HepG2 (cell line): ENCODE results near the gene LCN12. TPM values are rescaled to one million over a fixed set of nuclear protein-coding genes. Genes with fewer than 3 reads are reported as not detected.

Source experiments
- ARID4A ChIP-seq: sonication (generic); formaldehyde crosslinking; IDR thresholded peaks from 2 replicates; pipeline ENCODE4 v1.5.0; 2020; ENCODE audit warnings: mild to moderate bottlenecking, missing genetic modification reagents, borderline replicate concordance
- CREB1 ChIP-seq, 2 experiments: fragments of 450-650 bp in 1 of 2; IDR thresholded peaks; 2 replicates each; pipeline ENCODE4 v1.6.1; 2016 to 2017; ENCODE audit warnings: control low read depth in 1 of 2, mild to moderate bottlenecking in 1 of 2, missing compliant biosample characterization in 1 of 2, missing genetic modification characterization in 1 of 2
- KLF15 ChIP-seq: sonication (generic); formaldehyde crosslinking; IDR thresholded peaks from 2 replicates; pipeline ENCODE4 v1.8.1; 2023; ENCODE audit warnings: borderline replicate concordance, mild to moderate bottlenecking, inconsistent platforms, missing genetic modification reagents, mixed read lengths
- MBNL3 ChIP-seq: fragments of 250-450 bp; sonication (Bioruptor Pico); conservative IDR thresholded peaks from 2 replicates; pipeline ENCODE4 v1.8.0; 2022; ENCODE audit warnings: mild to moderate bottlenecking, inconsistent platforms
- MYNN ChIP-seq: sonication (generic); formaldehyde crosslinking; IDR thresholded peaks from 2 replicates; pipeline ENCODE4 v1.4.0; 2020; ENCODE audit warnings: mild to moderate bottlenecking, low read depth, missing genetic modification reagents
- NFE2L1 ChIP-seq: sonication (generic); formaldehyde crosslinking; IDR thresholded peaks from 2 replicates; pipeline ENCODE4 v1.4.0; 2020; ENCODE audit warnings: missing genetic modification reagents, mild to moderate bottlenecking, borderline replicate concordance
- NR0B2 ChIP-seq: sonication (generic); formaldehyde crosslinking; IDR thresholded peaks from 2 replicates; pipeline ENCODE4 v1.4.0; 2020; ENCODE audit warnings: mild to moderate bottlenecking, missing genetic modification reagents
- PLRG1 ChIP-seq: fragments of 450-650 bp; conservative IDR thresholded peaks from 2 replicates; pipeline ENCODE4 v1.6.1; 2016
- POGZ ChIP-seq: sonication (generic); formaldehyde crosslinking; IDR thresholded peaks from 2 replicates; pipeline ENCODE4 v1.4.0; 2020; ENCODE audit warnings: mild to moderate bottlenecking, missing genetic modification reagents
- POLR2AphosphoS2 ChIP-seq: IDR thresholded peaks from 2 replicates; pipeline ENCODE4 v1.6.1; 2011; ENCODE audit warnings: low read depth, low read length, improper control_type of control experiment
- REXO4 ChIP-seq: sonication (generic); formaldehyde crosslinking; IDR thresholded peaks from 2 replicates; pipeline ENCODE4 v1.8.0; 2022; ENCODE audit warnings: missing genetic modification reagents, mild to moderate bottlenecking, borderline replicate concordance
- SALL1 ChIP-seq: sonication (generic); formaldehyde crosslinking; IDR thresholded peaks from 2 replicates; pipeline ENCODE4 v1.8.0; 2022; ENCODE audit warnings: mild to moderate bottlenecking, missing genetic modification reagents
- TEAD3 ChIP-seq: optimal IDR thresholded peaks from 2 replicates; pipeline ENCODE3; 2016; ENCODE audit warnings: borderline replicate concordance
- ZNF256 ChIP-seq: sonication (generic); formaldehyde crosslinking; conservative IDR thresholded peaks from 2 replicates; pipeline ENCODE4 v1.4.0; 2020; ENCODE audit warnings: missing genetic modification reagents
- ZNF761 ChIP-seq: sonication (generic); formaldehyde crosslinking; conservative IDR thresholded peaks from 2 replicates; pipeline ENCODE4 v1.4.0; 2020; ENCODE audit warnings: mild to moderate bottlenecking, missing genetic modification reagents
- polyA plus RNA-seq, 8 experiments: library from polyadenylated mRNA; depleted of rRNA in 3 of 8; stranded (reverse) in 7 of 8; unstranded in 1 of 8; fragments of >200 nt; fragmentation: Illumina TruSeq in 4 of 8; extraction: Trizol in 4 of 8; gene quantifications; 2 replicates each; pipeline versions ENCODE4 v1.2.1 to v1.2.3, GENCODE V29; 2011 to 2016; ENCODE audit warnings: low read depth in 4 of 8, missing spikeins in 1 of 8, mixed read lengths in 1 of 8; ENCODE audit not compliant: insufficient read depth in 1 of 8
- total RNA-seq, 5 experiments: library from RNA; depleted of rRNA; stranded (reverse); fragments of >200 nt; fragmentation: Illumina TruSeq; extraction: Trizol; gene quantifications; 2 replicates each; pipeline ENCODE4 v1.2.3, GENCODE V29; 2016; ENCODE audit warnings: low read depth in 1 of 5
- TF ChIP-seq, protein P1 (sequence below): sonication (generic); formaldehyde crosslinking; conservative IDR thresholded peaks from 2 replicates; pipeline ENCODE4 v1.4.0; 2020; ENCODE audit warnings: missing genetic modification reagents
- TF ChIP-seq, protein P2 (sequence below): sonication (generic); formaldehyde crosslinking; IDR thresholded peaks from 2 replicates; pipeline ENCODE4 v1.5.0; 2020; ENCODE audit warnings: mild to moderate bottlenecking, missing genetic modification reagents
- TF ChIP-seq, protein P3 (sequence below): sonication (generic); formaldehyde crosslinking; IDR thresholded peaks from 2 replicates; pipeline ENCODE4 v1.8.0; 2022; ENCODE audit warnings: low read depth, missing genetic modification reagents

Gene LCN12
- total and polyA plus RNA-seq, 2 of the 13 experiments (the other 11 are each of a cell fraction or from before 2014, with no cell fraction given), result 3.4 to 6.9 TPM

DNA sequence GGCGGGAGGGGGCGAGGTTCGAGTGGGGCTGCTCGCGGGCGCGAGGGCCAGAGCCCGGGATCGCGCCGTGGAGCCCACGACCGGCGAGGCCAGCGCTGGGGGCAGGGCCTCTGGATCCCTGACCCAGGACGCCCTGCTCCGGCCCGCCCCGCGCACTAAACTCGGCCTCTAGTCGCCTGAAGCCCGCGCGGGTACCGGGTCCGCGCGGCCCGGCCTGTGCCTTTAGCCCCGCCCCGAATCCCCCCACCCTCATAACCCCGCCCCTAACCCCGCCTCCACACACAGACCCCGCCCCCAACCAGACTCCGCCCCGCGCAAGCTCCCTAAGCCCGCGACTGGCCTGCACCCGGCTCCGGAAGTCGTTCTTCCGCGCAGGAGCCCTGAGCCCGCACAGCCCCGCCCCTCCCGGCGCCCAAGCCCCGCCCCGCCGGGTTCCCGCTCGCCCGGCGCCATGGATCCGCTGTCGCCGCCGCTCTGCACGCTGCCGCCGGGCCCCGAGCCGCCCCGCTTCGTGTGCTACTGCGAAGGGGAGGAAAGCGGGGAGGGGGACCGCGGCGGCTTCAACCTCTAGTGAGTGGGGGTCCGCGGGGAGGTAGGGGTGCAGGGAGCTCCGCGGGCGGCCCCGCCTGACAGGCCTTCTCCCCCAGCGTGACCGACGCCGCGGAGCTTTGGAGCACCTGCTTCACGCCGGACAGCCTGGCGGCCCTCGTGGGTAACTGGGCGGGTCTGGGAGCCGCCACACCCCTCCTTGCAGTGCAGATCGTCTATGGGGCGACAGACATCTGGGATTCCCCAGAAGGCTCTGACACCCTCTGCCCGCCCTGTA is 40.1 kb downstream of the LCN12 start, which contains the start of gene PAXX (continued):
- no peak for TF ChIP-seq ZNF761 (CRISPR knock-in tag)
- no peak for TF ChIP-seq NR0B2 (CRISPR knock-in tag)
- TF ChIP-seq NFE2L1 (CRISPR knock-in tag), result no peak
- TF ChIP-seq, protein P1, sequence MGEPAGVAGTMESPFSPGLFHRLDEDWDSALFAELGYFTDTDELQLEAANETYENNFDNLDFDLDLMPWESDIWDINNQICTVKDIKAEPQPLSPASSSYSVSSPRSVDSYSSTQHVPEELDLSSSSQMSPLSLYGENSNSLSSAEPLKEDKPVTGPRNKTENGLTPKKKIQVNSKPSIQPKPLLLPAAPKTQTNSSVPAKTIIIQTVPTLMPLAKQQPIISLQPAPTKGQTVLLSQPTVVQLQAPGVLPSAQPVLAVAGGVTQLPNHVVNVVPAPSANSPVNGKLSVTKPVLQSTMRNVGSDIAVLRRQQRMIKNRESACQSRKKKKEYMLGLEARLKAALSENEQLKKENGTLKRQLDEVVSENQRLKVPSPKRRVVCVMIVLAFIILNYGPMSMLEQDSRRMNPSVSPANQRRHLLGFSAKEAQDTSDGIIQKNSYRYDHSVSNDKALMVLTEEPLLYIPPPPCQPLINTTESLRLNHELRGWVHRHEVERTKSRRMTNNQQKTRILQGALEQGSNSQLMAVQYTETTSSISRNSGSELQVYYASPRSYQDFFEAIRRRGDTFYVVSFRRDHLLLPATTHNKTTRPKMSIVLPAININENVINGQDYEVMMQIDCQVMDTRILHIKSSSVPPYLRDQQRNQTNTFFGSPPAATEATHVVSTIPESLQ, result no peak
- TF ChIP-seq POLR2AphosphoS2, result no peak
- TF ChIP-seq CREB1 (IDR thresholded peaks at IDR 0.05), result no peak
- no peak for TF ChIP-seq CREB1 (CRISPR knock-in tag; IDR thresholded peaks at IDR 0.05)
- peak; percentile 68 for TF ChIP-seq ARID4A (CRISPR knock-in tag)
- TF ChIP-seq MBNL3 (CRISPR knock-in tag), result no peak
- TF ChIP-seq TEAD3 (CRISPR knock-in tag), result peak; percentile 16
- TF ChIP-seq, protein P2, sequence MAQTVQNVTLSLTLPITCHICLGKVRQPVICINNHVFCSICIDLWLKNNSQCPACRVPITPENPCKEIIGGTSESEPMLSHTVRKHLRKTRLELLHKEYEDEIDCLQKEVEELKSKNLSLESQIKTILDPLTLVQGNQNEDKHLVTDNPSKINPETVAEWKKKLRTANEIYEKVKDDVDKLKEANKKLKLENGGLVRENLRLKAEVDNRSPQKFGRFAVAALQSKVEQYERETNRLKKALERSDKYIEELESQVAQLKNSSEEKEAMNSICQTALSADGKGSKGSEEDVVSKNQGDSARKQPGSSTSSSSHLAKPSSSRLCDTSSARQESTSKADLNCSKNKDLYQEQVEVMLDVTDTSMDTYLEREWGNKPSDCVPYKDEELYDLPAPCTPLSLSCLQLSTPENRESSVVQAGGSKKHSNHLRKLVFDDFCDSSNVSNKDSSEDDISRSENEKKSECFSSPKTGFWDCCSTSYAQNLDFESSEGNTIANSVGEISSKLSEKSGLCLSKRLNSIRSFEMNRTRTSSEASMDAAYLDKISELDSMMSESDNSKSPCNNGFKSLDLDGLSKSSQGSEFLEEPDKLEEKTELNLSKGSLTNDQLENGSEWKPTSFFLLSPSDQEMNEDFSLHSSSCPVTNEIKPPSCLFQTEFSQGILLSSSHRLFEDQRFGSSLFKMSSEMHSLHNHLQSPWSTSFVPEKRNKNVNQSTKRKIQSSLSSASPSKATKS (CRISPR knock-in tag), result no peak
- TF ChIP-seq PLRG1, result no peak
- 0 out of 2 replicates have a peak, but pooled peaks have one; percentile 34 for TF ChIP-seq KLF15 (CRISPR knock-in tag)
- no peak; the same call in 1 of the 2 replicates for TF ChIP-seq ZNF256 (CRISPR knock-in tag)
- no peak for TF ChIP-seq REXO4 (CRISPR knock-in tag)
- TF ChIP-seq MYNN, result no peak
- no peak for TF ChIP-seq POGZ
- TF ChIP-seq, protein P3, sequence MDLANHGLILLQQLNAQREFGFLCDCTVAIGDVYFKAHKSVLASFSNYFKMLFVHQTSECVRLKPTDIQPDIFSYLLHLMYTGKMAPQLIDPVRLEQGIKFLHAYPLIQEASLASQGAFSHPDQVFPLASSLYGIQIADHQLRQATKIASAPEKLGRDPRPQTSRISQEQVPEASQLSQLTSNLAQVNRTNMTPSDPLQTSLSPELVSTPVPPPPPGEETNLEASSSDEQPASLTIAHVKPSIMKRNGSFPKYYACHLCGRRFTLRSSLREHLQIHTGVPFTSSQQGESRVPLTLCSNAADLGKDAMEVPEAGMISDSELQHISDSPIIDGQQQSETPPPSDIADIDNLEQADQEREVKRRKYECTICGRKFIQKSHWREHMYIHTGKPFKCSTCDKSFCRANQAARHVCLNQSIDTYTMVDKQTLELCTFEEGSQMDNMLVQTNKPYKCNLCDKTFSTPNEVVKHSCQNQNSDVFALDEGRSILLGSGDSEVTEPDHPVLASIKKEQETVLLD (CRISPR knock-in tag), result peak; percentile 24; the same call in 1 of the 2 replicates
- TF ChIP-seq SALL1 (CRISPR knock-in tag), result peak; percentile 45; the same call in 1 of the 2 replicates
